ENCODE results near the gene ADCY3.

DNA sequence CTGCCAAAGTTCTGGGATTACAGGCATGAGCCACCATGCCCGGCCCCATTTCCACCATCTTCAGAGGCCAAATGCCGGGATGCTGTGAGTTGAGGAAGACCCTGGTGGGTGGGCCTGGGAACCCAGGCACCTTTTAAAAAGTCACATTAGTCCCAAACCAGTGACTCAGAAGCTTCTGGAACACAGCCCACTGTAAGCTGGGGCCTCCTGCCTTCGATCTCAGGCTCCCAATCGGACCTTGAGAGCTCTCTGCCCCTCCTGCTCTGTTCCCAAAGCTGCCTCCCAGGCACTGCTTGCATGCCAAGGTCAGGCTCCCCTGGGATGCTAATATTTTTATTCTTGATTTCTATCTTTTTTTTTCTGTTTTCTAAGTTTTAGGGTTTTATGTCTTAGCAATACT, 4.2 kb downstream of the ADCY3 start:
- TF ChIP-seq CTCF (IDR thresholded peaks at IDR 0.05 in 2 of 3, conservative IDR thresholded peaks at IDR 0.05 in 1 of 3; ENCODE audit: control insufficient read depth in 2 of 3, extremely low read depth in 1 of 3, insufficient read depth in 1 of 3, low read depth in 3 of 3, low read length in 3 of 3) (no peak), SP1 (IDR thresholded peaks at IDR 0.05; ENCODE audit: low read depth, low read length) (no peak), RFX5 (IDR thresholded peaks at IDR 0.05; ENCODE audit: low read depth, low read length) (no peak), TCF3 (IDR thresholded peaks at IDR 0.05; ENCODE audit: borderline replicate concordance, insufficient read depth, low read depth, low read length) (no peak), GABPA (IDR thresholded peaks at IDR 0.05; ENCODE audit: low read depth) (no peak), MAX (IDR thresholded peaks at IDR 0.05; ENCODE audit: low read depth, low read length) (no peak), ZZZ3 (IDR thresholded peaks at IDR 0.05; ENCODE audit: control insufficient read depth, insufficient read length, low read depth) (no peak), RAD21 (IDR thresholded peaks at IDR 0.05; ENCODE audit: insufficient read depth, low read depth, low read length) (no peak), POLR2A (IDR thresholded peaks at IDR 0.05; ENCODE audit: low read depth, low read length) (no peak), SMAD1 (IDR thresholded peaks at IDR 0.05; ENCODE audit: low read depth, partially characterized antibody) (no peak)
- TF ChIP-seq, protein P1, sequence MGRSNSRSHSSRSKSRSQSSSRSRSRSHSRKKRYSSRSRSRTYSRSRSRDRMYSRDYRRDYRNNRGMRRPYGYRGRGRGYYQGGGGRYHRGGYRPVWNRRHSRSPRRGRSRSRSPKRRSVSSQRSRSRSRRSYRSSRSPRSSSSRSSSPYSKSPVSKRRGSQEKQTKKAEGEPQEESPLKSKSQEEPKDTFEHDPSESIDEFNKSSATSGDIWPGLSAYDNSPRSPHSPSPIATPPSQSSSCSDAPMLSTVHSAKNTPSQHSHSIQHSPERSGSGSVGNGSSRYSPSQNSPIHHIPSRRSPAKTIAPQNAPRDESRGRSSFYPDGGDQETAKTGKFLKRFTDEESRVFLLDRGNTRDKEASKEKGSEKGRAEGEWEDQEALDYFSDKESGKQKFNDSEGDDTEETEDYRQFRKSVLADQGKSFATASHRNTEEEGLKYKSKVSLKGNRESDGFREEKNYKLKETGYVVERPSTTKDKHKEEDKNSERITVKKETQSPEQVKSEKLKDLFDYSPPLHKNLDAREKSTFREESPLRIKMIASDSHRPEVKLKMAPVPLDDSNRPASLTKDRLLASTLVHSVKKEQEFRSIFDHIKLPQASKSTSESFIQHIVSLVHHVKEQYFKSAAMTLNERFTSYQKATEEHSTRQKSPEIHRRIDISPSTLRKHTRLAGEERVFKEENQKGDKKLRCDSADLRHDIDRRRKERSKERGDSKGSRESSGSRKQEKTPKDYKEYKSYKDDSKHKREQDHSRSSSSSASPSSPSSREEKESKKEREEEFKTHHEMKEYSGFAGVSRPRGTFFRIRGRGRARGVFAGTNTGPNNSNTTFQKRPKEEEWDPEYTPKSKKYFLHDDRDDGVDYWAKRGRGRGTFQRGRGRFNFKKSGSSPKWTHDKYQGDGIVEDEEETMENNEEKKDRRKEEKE (IDR thresholded peaks at IDR 0.05): no peak
